Fibroblast of mammary gland (primary cell): ENCODE measurements around the gene PDCD5.

Source experiments
- DNase-seq: peaks from one replicate; pipeline ENCODE4 v3.0.0-alpha.2; 2010; ENCODE audit warnings: low read depth
- H3K4me3 ChIP-seq: 2 replicates; pipeline ENCODE4 v1.5.1; 2011; ENCODE audit warnings: low read depth, mild to moderate bottlenecking, low read length, moderate library complexity; ENCODE audit not compliant: control insufficient read depth
- CTCF ChIP-seq: conservative IDR thresholded peaks from 2 replicates; pipeline ENCODE4 v1.5.1; 2011; ENCODE audit warnings: low read depth, low read length, inconsistent platforms; ENCODE audit not compliant: control insufficient read depth, insufficient read depth

PDCD5 gene

GRCh38 chr19:32630338-32630737, 49.3 kb downstream of the PDCD5 start:
- DNase-seq = no peak
- no peak for TF ChIP-seq CTCF
- H3K4me3 ChIP-seq = no peak overlapping the region

GRCh38 chr19:32631381-32631780, 50.4 kb downstream of the PDCD5 start:
- TF ChIP-seq CTCF = no peak
- no peak for DNase-seq
- H3K4me3 ChIP-seq = no peak overlapping the region
